ENCODE measurements around the gene TIAM1.

DNA sequence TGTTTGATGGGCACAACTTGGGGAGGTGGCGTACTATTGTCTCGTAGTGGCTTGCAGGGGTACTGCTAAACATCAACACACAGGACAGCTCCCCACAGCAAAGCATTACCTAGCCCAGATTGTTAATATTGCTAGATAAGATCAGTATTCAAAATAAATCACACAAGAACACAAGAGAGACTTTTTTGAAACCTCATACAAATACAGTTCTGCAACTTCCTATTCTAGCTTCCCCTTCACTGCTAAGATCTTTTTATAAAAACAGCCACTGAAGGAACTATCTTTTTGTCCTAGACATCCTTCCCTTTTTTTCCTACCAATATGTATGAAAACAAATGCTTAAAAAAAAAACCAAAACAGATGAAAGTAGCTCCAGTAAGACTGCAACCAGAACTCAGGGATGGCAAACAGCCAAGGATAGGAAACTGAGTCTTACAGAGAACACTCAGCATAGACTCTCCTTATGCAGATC is 167.9 kb downstream of the TIAM1 start:
- TF ChIP-seq, protein P1, sequence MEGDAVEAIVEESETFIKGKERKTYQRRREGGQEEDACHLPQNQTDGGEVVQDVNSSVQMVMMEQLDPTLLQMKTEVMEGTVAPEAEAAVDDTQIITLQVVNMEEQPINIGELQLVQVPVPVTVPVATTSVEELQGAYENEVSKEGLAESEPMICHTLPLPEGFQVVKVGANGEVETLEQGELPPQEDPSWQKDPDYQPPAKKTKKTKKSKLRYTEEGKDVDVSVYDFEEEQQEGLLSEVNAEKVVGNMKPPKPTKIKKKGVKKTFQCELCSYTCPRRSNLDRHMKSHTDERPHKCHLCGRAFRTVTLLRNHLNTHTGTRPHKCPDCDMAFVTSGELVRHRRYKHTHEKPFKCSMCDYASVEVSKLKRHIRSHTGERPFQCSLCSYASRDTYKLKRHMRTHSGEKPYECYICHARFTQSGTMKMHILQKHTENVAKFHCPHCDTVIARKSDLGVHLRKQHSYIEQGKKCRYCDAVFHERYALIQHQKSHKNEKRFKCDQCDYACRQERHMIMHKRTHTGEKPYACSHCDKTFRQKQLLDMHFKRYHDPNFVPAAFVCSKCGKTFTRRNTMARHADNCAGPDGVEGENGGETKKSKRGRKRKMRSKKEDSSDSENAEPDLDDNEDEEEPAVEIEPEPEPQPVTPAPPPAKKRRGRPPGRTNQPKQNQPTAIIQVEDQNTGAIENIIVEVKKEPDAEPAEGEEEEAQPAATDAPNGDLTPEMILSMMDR (IDR thresholded peaks at IDR 0.05), result no peak
- TF ChIP-seq POLR2A (IDR thresholded peaks at IDR 0.05) (no peak), POLR2AphosphoS5 (IDR thresholded peaks at IDR 0.05; ENCODE audit: insufficient read depth in 1 of 2, low read depth in 1 of 2) (no peak)

Measured in vagina (tissue), 2 donors.